ENCODE measurements around the gene VEZF1. TPM values are rescaled to one million over a fixed set of nuclear protein-coding genes. Genes with fewer than 3 reads are reported as not detected.

The VEZF1 gene
- total RNA-seq, 2 experiments from 2014 or later: 17.9 to 19.6 TPM

DNA sequence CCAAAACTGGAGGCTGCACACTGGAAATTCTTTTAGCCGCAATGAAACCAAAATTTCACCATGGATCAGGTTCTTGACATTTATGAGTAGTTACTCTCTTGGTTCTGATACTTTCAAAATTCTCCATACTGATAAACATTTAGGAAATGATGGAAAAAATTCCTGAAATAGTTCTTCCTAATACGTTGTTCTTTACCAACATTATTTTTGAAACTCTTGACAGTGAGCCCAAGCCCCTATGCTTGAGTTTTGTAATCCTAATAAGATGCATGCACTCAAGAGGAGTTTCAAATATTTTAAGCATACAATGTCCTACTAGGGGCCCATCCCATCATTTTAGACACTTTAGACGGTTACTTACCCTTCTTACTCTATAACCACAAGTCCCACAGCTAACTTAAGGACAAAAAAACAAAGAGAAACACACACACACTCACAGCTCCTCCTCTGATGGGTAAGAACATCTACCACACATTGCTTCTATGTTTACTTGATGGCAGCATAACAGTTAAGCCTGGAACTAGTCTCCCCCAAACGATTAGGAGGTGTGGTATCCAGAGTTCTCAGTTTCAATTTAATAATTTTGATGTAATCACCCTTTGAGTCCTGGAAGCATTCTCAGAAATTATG, 3.7 kb downstream of the VEZF1 start:
- Mint-ChIP-seq H3K9me3 (no peaks in the 10 kb centered on the region), H3K4me3 (no peak overlapping the region), H3K27ac (no peak overlapping the region), H3K36me3 (ENCODE audit: low read depth) (peaks cover 39% of the 10 kb centered on the region), H3K27me3 (no peaks in the 10 kb centered on the region), H3K4me1 (ENCODE audit: low read depth) (peaks cover 64% of the 10 kb centered on the region)
- ChIA-PET POLR2A (interaction anchor here (0.6 to 1.3 kb wide), 2 partner anchors 15 to 22 kb away, joined by 3 to 5 read pairs; partner anchors contain the start of gene SRSF1), CTCF (interaction anchor here (1.0 to 3.0 kb wide), 6 partner anchors 9 to 128 kb away, joined by 3 to 32 read pairs (median 6); no protein-coding TSS in a partner anchor)
- intact Hi-C loops (cut with micrococcal nuclease): no loop called here
- DNase-seq: no peak
- no peak for ATAC-seq
- TF ChIP-seq, protein P1, sequence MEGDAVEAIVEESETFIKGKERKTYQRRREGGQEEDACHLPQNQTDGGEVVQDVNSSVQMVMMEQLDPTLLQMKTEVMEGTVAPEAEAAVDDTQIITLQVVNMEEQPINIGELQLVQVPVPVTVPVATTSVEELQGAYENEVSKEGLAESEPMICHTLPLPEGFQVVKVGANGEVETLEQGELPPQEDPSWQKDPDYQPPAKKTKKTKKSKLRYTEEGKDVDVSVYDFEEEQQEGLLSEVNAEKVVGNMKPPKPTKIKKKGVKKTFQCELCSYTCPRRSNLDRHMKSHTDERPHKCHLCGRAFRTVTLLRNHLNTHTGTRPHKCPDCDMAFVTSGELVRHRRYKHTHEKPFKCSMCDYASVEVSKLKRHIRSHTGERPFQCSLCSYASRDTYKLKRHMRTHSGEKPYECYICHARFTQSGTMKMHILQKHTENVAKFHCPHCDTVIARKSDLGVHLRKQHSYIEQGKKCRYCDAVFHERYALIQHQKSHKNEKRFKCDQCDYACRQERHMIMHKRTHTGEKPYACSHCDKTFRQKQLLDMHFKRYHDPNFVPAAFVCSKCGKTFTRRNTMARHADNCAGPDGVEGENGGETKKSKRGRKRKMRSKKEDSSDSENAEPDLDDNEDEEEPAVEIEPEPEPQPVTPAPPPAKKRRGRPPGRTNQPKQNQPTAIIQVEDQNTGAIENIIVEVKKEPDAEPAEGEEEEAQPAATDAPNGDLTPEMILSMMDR (IDR thresholded peaks at IDR 0.05): no peak

DNA sequence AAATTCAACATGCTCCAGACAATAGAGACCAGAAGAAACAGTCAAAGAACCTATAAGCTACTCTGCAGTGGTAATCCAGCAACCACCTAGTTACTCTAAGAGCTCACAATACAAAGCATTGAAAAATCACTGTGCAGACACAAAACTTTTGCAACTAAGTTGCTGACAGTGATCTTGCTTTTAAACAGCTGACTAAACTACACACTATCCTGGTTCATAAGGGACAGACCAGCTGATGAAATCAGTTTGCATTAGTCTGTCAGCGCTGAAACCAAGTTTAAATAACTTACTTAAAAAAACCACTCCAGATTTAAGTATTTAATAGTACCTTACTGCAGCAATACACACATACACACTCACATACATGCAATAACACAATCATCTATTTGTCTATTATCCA, 4.6 kb downstream of the VEZF1 start:
- ChIA-PET POLR2A (interaction anchor here (1.0 to 1.7 kb wide), 3 partner anchors 11 to 23 kb away, joined by 3 to 9 read pairs (median 3); no protein-coding TSS in a partner anchor), CTCF (interaction anchor here (1.3 to 2.6 kb wide), 3 partner anchors 10 to 125 kb away, joined by 3 to 10 read pairs (median 7); no protein-coding TSS in a partner anchor)
- TF ChIP-seq, protein P1 (IDR thresholded peaks at IDR 0.05): no peak
- no peak for DNase-seq
- Mint-ChIP-seq H3K9me3 (no peaks in the 10 kb centered on the region), H3K4me3 (no peak overlapping the region), H3K4me1 (ENCODE audit: low read depth) (peaks cover 60% of the 10 kb centered on the region), H3K27me3 (no peaks in the 10 kb centered on the region), H3K27ac (no peak overlapping the region), H3K36me3 (ENCODE audit: low read depth) (peaks cover 40% of the 10 kb centered on the region)
- intact Hi-C loops (cut with micrococcal nuclease): no loop called here
- no peak for ATAC-seq

DNA sequence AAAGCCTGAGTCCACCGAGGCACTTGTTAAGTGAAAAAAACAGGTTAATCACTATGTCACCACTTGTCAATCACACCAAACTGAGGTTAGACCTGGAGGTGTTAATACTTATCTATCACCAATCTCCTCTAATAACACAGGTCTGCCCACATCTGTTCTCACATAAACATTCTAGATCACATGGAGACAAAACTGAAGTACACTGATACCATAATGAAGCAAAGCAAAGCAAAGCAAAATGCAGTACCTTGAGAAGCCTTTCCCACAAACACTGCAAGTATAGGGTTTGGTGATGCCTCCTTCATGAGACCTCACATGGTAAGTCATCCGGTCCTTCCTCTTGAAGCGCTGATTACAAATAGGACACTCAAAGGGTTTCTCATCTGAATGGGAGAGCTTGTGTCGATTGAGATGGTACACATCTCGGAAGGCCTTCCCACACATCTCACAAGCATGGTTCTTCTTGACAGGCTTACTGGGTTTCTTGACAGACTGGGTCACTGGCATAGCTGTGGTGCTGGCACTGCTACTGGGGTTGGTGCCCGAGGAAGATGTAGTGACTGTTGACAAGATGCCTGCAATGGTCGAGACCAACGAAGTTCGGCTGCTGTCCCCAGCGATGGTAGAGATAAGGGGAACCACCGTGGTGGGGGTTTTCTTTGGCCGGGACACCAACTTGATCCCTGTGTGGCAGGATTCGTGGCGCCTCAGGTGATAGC, 5.4 kb downstream of the VEZF1 start:
- H3K9me3 Mint-ChIP-seq: no peaks in the 10 kb centered on the region
- intact Hi-C loops (cut with micrococcal nuclease): no loop called here
- H3K4me3 Mint-ChIP-seq: no peak overlapping the region
- peaks cover 47% of the 10 kb centered on the region for H3K36me3 Mint-ChIP-seq (ENCODE audit: low read depth)
- H3K4me1 Mint-ChIP-seq (ENCODE audit: low read depth): peaks cover 60% of the 10 kb centered on the region
- DNase-seq: no peak
- H3K27me3 Mint-ChIP-seq: no peaks in the 10 kb centered on the region
- peak; percentile 6 for ATAC-seq
- peak overlapping the region; percentile 14 for H3K27ac Mint-ChIP-seq
- CTCF ChIA-PET: interaction anchor here (1.0 to 3.1 kb wide), 7 partner anchors 11 to 190 kb away, joined by 3 to 16 read pairs (median 5); no protein-coding TSS in a partner anchor
- TF ChIP-seq, protein P1 (IDR thresholded peaks at IDR 0.05): no peak
- POLR2A ChIA-PET: interaction anchor here (0.6 to 1.7 kb wide), 4 partner anchors 12 to 24 kb away, joined by 3 to 9 read pairs (median 3); no protein-coding TSS in a partner anchor

DNA sequence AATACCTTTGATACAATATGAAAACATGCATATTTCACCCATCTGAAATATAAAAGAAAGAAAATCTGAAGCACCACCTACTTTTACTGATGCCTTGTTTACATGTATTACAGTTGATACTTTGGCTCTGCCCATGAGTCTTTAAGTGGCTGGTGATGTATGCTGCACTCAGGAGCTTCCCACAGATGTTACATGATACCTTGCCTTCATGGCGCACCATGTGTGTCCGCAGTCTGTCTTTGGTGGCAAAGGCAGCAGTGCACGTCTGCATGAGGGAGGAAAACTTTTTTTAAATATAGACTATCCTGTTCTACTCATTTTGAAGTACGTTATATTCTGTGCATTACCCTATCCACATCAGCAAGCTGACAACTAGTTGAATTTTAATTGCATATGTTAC, 7.5 kb downstream of the VEZF1 start:
- intact Hi-C loops (cut with micrococcal nuclease): no loop called here
- TF ChIP-seq, protein P1 (IDR thresholded peaks at IDR 0.05): no peak
- Mint-ChIP-seq H3K4me3 (no peak overlapping the region), H3K27ac (no peak overlapping the region), H3K4me1 (ENCODE audit: low read depth) (peaks cover 47% of the 10 kb centered on the region), H3K27me3 (no peaks in the 10 kb centered on the region), H3K9me3 (no peaks in the 10 kb centered on the region), H3K36me3 (ENCODE audit: low read depth) (peaks cover 58% of the 10 kb centered on the region)
- DNase-seq (no peak), ATAC-seq (no peak)
- ChIA-PET CTCF (interaction anchor here (0.9 to 3.1 kb wide), 5 partner anchors 10 to 133 kb away, joined by 3 to 16 read pairs (median 4); no protein-coding TSS in a partner anchor), POLR2A (interaction anchor here (1.4 to 1.6 kb wide), 2 partner anchors 13 to 15 kb away, joined by 3 to 5 read pairs; no protein-coding TSS in a partner anchor)

Measured in activated CD8-positive, alpha-beta T cell treated with anti-CD3 and anti-CD28 coated beads for 36 hours (primary cell).